Measurements from ENCODE around the gene B3GNT7.
"Not testable (repeated sequence)": the region's sequence is repeated elsewhere in the genome, so short reads cannot be mapped to it uniquely, and the experiment has no call there.

The B3GNT7 gene

GRCh38 chr2:231369580-231370428 is 25.7 kb upstream of the B3GNT7 start:
- no peak for DNase-seq

GRCh38 chr2:231370429-231370748 is 25.1 kb upstream of the B3GNT7 start:
- no peak for DNase-seq

- DNase-seq, result no peak
Observed at GRCh38 chr2:231370749-231371429, 24.6 kb upstream of the B3GNT7 start.

- no peak for DNase-seq
Observed at GRCh38 chr2:231371430-231372054, 24.0 kb upstream of the B3GNT7 start.

GRCh38 chr2:231372326-231372725 is 23.2 kb upstream of the B3GNT7 start:
- DNase-seq, result no peak

- DNase-seq, result no peak
Observed at GRCh38 chr2:231373184-231373583, 22.3 kb upstream of the B3GNT7 start.

GRCh38 chr2:231373786-231374349 is 21.6 kb upstream of the B3GNT7 start:
- DNase-seq, result no peak

- DNase-seq, result no peak
Observed at GRCh38 chr2:231374771-231375170, 20.7 kb upstream of the B3GNT7 start.

GRCh38 chr2:231375994-231376615 is 19.4 kb upstream of the B3GNT7 start:
- not testable (repeated sequence) for DNase-seq

GRCh38 chr2:231376857-231377256 is 18.7 kb upstream of the B3GNT7 start:
- no peak for DNase-seq

- DNase-seq, result no peak
Observed at GRCh38 chr2:231378026-231378722, 17.3 kb upstream of the B3GNT7 start.

GRCh38 chr2:231379266-231380215 is 16.0 kb upstream of the B3GNT7 start:
- no peak for DNase-seq

GRCh38 chr2:231380307-231380706 is 15.2 kb upstream of the B3GNT7 start:
- no peak for DNase-seq

- DNase-seq, result no peak
Observed at GRCh38 chr2:231380991-231381847, 14.3 kb upstream of the B3GNT7 start.

GRCh38 chr2:231382116-231382515 is 13.4 kb upstream of the B3GNT7 start:
- no peak for DNase-seq

GRCh38 chr2:231383416-231384108 is 11.9 kb upstream of the B3GNT7 start:
- no peak for DNase-seq

GRCh38 chr2:231384109-231384435 is 11.4 kb upstream of the B3GNT7 start:
- DNase-seq, result no peak

- DNase-seq, result no peak
Observed at GRCh38 chr2:231384970-231385369, 10.5 kb upstream of the B3GNT7 start.

- no peak for DNase-seq
Observed at GRCh38 chr2:231385429-231385828, 10.1 kb upstream of the B3GNT7 start.

GRCh38 chr2:231386446-231386845 is 9.1 kb upstream of the B3GNT7 start:
- DNase-seq, result no peak
